Suprapubic skin (tissue), 4 donors: ENCODE results near the gene HNRNPL. TPM values are rescaled to one million over a fixed set of nuclear protein-coding genes. Genes with fewer than 3 reads are reported as not detected.
"Not testable (repeated sequence)": the region's sequence is repeated elsewhere in the genome, so short reads cannot be mapped to it uniquely, and the experiment has no call there.

Source experiments
- DNase-seq, 2 donors: peaks; one replicate each; pipeline ENCODE4 v3.0.0-alpha.2; 2019; ENCODE audit warnings: low spot score in 2 of 2
- H3K27ac ChIP-seq: fragments of 200-600 bp; sonication (generic); one replicate; pipeline ENCODE4 v1.5.1; 2019
- H3K27me3 ChIP-seq: fragments of 200-600 bp; sonication (generic); one replicate; pipeline ENCODE4 v1.5.1; 2019
- H3K36me3 ChIP-seq: fragments of 200-600 bp; sonication (generic); one replicate; pipeline ENCODE4 v1.5.1; 2019
- H3K4me1 ChIP-seq: fragments of 200-600 bp; sonication (generic); one replicate; pipeline ENCODE4 v1.5.1; 2019
- H3K4me3 ChIP-seq: fragments of 200-600 bp; sonication (generic); one replicate; pipeline ENCODE4 v1.5.1; 2019; ENCODE audit warnings: mild to moderate bottlenecking
- H3K9me3 ChIP-seq: fragments of 200-600 bp; sonication (generic); one replicate; pipeline ENCODE4 v1.5.1; 2019
- CTCF ChIP-seq, 2 donors: fragments of 200-600 bp in 1 of 2; fragments of 450-650 bp in 1 of 2; sonication (generic) in 1 of 2; IDR thresholded peaks; one replicate each; pipeline ENCODE4 v1.5.1; 2016 to 2019; ENCODE audit warnings: antibody characterized with exemption in 2 of 2, mild to moderate bottlenecking in 1 of 2, moderate library complexity in 1 of 2
- EP300 ChIP-seq: sonication (generic); formaldehyde crosslinking; IDR thresholded peaks from one replicate; pipeline ENCODE4 v1.6.1; 2017; ENCODE audit warnings: antibody characterized with exemption
- POLR2A ChIP-seq, 2 donors: fragments of 450-650 bp; IDR thresholded peaks; one replicate each; pipeline ENCODE4 v1.6.1; 2017; ENCODE audit warnings: antibody characterized with exemption in 2 of 2, mild to moderate bottlenecking in 2 of 2, moderate library complexity in 2 of 2
- POLR2AphosphoS5 ChIP-seq, 3 donors: sonication (generic); formaldehyde crosslinking; IDR thresholded peaks; one replicate each; pipeline ENCODE4 v1.6.1; 2017; ENCODE audit warnings: antibody characterized with exemption in 3 of 3
- WGBS: methylation state at CpG from one replicate; pipeline ENCODE4 v1.1.5; 2018; 5-methylcytosine and 5-hydroxymethylcytosine counted together
- total RNA-seq, 4 donors: library from RNA; depleted of rRNA; stranded (reverse); fragments of >200 nt; gene quantifications; one replicate each; pipeline ENCODE4 v1.1.0, GENCODE V29; 2016

Gene HNRNPL
- total RNA-seq, 4 donors from 2014 or later, result 178 to 227 (median 200) TPM

DNA sequence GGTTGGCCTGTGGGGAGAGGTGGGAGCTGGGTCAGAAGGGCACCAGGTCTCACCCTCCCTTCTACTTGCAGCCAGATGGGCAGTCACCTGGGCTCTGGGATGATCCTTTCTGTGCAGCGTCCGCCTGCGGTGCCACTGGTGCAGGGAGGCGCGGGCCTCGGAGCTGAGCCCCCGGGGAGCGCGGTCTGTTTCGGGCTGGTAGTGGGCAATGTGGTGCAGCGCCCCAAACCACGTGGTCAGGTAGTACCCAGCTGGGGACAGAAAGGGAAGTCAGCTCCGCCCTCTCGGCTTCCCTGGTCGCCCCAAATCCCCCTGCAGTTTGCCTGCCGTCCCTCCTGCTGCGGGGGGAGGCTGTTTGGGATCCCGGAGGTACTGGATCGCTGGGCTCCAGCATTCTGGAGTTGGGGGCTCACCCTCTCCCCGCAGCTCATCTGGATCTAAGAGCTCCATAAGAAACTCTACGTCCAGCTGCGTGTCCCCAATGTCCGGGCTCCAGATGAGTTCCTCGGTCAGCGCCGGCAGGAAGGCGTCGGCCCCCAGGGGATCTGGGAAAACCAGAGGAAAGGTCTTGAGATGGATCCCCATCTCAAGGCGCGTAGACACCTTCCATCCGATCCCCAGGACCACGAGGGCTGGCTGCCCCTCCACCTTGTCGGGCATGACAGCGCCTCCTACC is 19.5 kb upstream of the HNRNPL start:
- Histone ChIP-seq H3K4me3 (peak overlapping the region; percentile 53), H3K27ac (no peak overlapping the region), H3K36me3 (no peaks in the 10 kb centered on the region), H3K4me1 (peaks cover 29% of the 10 kb centered on the region), H3K9me3 (no peaks in the 10 kb centered on the region), H3K27me3 (no peaks in the 10 kb centered on the region)
- no peak for DNase-seq
- TF ChIP-seq POLR2A (IDR thresholded peaks at IDR 0.05) (no peak), CTCF (IDR thresholded peaks at IDR 0.05) (no peak), POLR2AphosphoS5 (IDR thresholded peaks at IDR 0.05) (no peak), EP300 (no peak)
- 12% methylated on average over 10 of the region's 34 CpGs for WGBS

- Histone ChIP-seq H3K9me3 (no peaks in the 10 kb centered on the region), H3K27me3 (no peaks in the 10 kb centered on the region), H3K36me3 (no peaks in the 10 kb centered on the region), H3K4me3 (no peak overlapping the region), H3K27ac (no peak overlapping the region), H3K4me1 (peaks cover 32% of the 10 kb centered on the region)
- TF ChIP-seq POLR2A (IDR thresholded peaks at IDR 0.05), result no peak
- TF ChIP-seq CTCF (IDR thresholded peaks at IDR 0.05), result no peak
- TF ChIP-seq POLR2AphosphoS5 (IDR thresholded peaks at IDR 0.05), result no peak
- no peak for TF ChIP-seq EP300
- no peak for DNase-seq
- 96% methylated on average over 5 of the region's 6 CpGs for WGBS
Measured at GRCh38 chr19:38868551-38868950, 18.8 kb upstream of the HNRNPL start.

GRCh38 chr19:38867171-38867780 is 17.5 kb upstream of the HNRNPL start:
- Histone ChIP-seq H3K4me1 (peaks cover 43% of the 10 kb centered on the region), H3K36me3 (no peaks in the 10 kb centered on the region), H3K9me3 (no peaks in the 10 kb centered on the region), H3K27me3 (no peaks in the 10 kb centered on the region), H3K27ac (no peak overlapping the region), H3K4me3 (no peak overlapping the region)
- TF ChIP-seq CTCF (IDR thresholded peaks at IDR 0.05) (no peak), EP300 (no peak), POLR2A (IDR thresholded peaks at IDR 0.05) (no peak), POLR2AphosphoS5 (IDR thresholded peaks at IDR 0.05) (no peak)
- 87% methylated on average over 10 of the region's 10 CpGs for WGBS
- no peak for DNase-seq

DNA sequence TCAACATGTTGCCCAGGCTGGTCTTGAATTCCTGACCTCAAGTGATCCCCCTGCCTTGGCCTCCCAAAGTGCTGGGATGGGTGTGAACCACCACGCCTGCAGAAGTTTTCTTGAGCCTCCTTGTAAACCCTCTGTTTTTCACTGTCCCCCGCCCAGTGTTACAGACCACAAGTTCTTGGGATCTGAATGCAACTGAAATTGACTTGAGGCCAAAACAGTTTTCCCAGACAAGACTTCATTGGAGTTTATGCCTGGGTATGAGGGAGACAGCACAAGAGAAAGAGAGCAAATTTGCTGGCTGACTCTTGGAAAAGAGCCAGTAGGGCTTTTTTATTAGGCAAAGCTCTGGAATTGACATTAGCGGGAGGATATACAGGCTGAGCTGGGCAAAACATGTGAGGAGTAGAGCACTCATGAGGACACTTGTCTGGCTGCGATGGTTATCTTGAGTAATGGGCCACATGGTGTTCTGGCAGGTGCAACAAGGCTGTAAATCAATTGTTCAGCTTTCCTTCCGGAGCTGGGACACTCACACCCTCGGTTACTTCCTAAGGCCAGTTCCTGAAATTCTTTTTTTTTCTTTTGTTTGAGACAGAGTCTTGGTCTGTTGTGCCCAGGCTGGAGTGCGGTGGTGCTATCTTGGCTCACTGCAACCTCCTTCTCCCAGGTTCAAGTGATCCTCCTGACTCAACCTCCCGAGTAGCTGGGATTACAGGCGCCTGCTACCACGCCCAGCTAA is 12.7 kb upstream of the HNRNPL start:
- Histone ChIP-seq H3K4me1 (peaks cover 30% of the 10 kb centered on the region), H3K27ac (peak overlapping the region; percentile 76), H3K9me3 (no peaks in the 10 kb centered on the region), H3K4me3 (no peak overlapping the region), H3K27me3 (no peaks in the 10 kb centered on the region), H3K36me3 (no peaks in the 10 kb centered on the region)
- DNase-seq, result no peak
- 18% methylated on average over 10 of the region's 10 CpGs for WGBS
- TF ChIP-seq EP300 (no peak), POLR2AphosphoS5 (IDR thresholded peaks at IDR 0.05) (peak in 2 of 3 donors; percentile 25 to 78)

GRCh38 chr19:38861368-38861767 is 11.6 kb upstream of the HNRNPL start:
- Histone ChIP-seq H3K27ac (no peak overlapping the region), H3K4me1 (peaks cover 30% of the 10 kb centered on the region), H3K9me3 (no peaks in the 10 kb centered on the region), H3K4me3 (no peak overlapping the region), H3K27me3 (no peaks in the 10 kb centered on the region), H3K36me3 (no peaks in the 10 kb centered on the region)
- TF ChIP-seq CTCF (IDR thresholded peaks at IDR 0.05) (no peak), POLR2AphosphoS5 (IDR thresholded peaks at IDR 0.05) (no peak), POLR2A (IDR thresholded peaks at IDR 0.05) (no peak), EP300 (no peak)
- WGBS, result 88% methylated on average over 3 of the region's 3 CpGs
- no peak for DNase-seq

DNA sequence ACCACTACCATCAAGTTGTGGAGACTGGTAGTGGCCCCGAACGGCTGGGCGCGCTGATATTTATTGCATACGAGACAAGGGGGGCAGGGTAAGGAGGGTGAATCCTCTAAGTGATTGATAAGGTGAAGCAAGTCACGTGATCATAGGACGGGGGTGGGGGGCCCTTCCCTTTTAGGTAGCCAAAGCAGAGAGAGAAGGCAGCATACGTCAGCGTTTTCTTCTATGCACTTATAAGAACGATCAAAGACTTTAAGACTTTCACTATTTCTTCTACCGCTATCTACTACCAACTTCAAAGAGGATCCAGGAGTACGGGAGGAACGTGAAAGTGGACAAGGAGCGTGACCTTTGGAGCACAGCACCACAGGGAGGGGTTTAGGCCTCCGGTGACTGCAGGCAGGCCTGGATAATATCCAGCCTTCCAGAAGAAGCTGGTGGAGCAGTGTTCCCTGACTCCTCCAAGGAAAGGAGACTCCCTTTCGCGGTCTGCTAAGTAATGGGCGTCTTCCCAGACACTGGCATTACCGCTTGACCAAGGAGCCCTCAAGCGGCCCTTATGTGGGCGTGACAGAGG is 9.9 kb upstream of the HNRNPL start:
- peaks cover 21% of the 10 kb centered on the region for H3K4me1 ChIP-seq
- H3K36me3 ChIP-seq, H3K4me3 ChIP-seq, H3K27ac ChIP-seq, DNase-seq, H3K9me3 ChIP-seq, H3K27me3 ChIP-seq: not testable (repeated sequence)
- 60% methylated on average over 20 of the region's 21 CpGs for WGBS
